GM21786 (cell line): ENCODE measurements around the gene GOLIM4.
A peak's percentile ranks its signal among the peaks of the same experiment; 100 is the strongest.
"Not testable (repeated sequence)": the region's sequence is repeated elsewhere in the genome, so short reads cannot be mapped to it uniquely, and the experiment has no call there.

Source experiments
- ATAC-seq: cut with Tn5 transposase; IDR thresholded peaks from one replicate; pipeline ENCODE4 v1.9.1; 2021; ENCODE audit not compliant: unreplicated experiment

The GOLIM4 gene, protein sequence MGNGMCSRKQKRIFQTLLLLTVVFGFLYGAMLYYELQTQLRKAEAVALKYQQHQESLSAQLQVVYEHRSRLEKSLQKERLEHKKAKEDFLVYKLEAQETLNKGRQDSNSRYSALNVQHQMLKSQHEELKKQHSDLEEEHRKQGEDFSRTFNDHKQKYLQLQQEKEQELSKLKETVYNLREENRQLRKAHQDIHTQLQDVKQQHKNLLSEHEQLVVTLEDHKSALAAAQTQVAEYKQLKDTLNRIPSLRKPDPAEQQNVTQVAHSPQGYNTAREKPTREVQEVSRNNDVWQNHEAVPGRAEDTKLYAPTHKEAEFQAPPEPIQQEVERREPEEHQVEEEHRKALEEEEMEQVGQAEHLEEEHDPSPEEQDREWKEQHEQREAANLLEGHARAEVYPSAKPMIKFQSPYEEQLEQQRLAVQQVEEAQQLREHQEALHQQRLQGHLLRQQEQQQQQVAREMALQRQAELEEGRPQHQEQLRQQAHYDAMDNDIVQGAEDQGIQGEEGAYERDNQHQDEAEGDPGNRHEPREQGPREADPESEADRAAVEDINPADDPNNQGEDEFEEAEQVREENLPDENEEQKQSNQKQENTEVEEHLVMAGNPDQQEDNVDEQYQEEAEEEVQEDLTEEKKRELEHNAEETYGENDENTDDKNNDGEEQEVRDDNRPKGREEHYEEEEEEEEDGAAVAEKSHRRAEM

DNA sequence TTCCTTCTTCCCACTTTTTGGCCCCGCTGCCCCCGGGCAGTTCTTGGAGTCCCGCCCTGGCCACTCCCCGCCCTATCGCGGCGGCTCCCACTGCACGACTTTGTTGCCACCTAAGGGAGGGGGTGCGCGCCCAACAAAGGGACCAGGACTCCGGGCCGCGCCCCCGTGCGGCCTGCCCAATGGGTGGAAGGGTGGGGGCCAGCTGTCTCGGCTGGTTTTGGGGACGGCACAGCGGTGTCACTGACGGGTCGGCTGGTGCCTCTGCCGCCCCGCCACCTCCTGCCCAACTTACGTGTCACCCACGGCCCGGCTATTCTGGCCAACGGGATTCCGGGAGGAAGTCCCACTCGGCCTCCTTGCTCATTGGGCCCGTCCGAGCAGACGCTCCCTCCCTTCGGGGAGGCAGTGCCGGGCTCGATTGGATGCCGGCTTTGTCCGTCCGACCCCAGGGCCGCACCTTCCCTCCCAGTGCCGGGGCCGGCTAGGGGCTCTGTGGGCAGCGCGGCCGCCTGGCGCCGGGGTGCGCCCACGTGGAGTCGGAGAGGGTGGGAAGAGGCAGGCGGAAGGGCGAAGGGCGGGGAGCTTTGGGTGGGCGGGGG, at the start of gene GOLIM4:
Gene GOLIM4, minus strand, starts transcription at position 314 of the 599 bp plus-strand sequence. CDS start 639 bp downstream, outside the sequence.
- ATAC-seq, result peak; percentile 79

DNA sequence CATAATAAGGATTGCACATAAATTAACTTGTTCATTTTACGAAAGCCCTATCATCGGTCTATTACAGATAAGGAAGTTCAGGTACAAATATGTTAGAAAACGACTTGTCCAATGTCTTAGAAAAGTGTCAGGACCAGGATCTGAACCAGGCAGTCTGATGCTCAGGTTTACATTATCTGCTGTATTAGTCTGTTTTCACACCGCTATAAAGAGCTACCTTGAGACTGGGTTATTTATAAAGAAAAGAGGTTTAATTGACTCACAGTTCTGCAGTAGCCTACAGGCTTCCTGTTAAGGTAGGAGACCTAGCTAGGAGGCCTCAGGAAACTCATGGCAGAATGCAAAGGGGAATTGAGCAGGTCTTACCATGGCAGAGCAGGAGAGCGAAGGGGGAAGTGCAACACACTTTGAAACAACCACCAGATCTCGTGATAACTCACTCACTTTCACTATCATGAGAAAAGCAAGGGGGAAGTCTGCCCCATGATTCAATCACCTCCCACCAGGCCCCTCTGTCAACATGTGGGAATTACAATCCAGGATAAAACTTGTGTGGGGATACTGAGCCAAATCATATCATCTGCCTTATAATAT, 45.8 kb upstream of the GOLIM4 start:
- ATAC-seq, result peak; percentile 70

DNA sequence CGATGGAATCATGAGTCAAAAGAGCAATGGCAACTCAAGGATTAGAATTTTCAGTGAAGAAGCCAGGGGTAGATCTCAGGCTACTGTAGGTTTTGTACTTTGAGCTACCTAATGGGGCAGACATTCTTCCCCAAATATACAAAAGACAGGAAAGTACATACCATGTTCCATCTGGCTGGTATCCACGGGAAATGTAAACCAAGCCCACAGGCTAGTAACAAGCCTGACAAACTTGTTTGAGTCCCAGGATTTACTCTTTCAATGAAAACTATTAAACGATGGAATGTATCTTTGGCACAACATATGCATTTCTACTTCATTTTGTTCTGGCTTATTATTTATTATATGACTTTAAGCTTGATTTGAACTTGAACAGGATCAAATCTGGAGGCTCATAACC, 44.2 kb upstream of the GOLIM4 start:
- ATAC-seq, result no peak

DNA sequence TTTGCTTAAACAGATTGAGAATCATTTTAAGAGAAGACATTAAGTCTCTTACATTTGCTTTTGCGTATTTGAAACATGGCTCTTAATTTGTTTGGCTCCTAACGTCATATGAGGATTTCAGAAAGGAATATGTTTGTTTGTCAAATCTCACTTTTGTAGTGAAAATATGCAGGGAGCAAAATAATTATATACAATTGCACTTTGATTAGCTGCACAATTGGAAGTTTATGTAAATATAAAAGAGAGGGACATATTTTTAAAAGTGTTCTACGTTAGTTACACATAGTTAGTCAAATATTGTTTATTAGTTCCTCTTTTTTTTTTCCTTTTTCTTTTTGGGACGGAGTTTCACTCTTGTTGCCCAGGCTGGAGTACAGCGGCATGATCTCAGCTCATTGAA, 42.7 kb upstream of the GOLIM4 start:
- ATAC-seq, result no peak

DNA sequence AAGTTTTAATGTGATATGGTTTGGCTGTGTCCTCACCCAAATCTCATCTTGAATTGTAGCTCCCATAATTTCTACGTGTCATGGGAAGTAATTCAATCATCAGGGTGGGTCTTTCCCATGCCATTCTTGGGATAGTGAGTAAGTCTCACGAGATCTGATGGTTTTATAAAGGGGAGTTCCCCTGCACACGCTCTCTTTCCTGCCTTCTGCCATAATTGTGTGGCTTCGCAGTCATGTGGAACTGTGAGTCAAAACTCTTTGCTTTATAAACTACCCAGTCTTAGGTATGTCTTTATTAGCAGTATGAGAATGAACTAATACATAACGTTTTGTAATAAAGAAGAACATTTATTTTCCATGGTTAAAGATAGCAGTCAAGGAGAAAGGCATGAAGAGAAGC, 39.2 kb upstream of the GOLIM4 start:
- ATAC-seq, result peak; percentile 77

DNA sequence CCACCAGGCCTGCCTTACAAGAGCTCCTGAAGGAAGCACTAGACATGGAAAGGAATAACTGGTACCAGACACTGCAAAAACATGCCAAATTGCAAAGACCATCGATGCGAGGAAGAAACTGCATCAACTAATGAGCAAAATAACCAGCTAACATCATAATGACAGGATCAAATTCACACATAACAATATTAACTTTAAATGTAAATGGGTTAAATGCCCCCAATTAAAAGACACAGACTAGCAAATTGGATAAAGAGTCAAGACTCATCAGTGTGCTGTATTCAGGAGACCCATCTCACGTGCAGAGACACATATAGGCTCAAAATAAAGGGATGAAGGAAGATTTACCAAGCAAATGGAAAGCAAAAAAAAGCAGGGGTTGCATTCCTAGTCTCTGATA, 34.5 kb upstream of the GOLIM4 start:
- not testable (repeated sequence) for ATAC-seq

DNA sequence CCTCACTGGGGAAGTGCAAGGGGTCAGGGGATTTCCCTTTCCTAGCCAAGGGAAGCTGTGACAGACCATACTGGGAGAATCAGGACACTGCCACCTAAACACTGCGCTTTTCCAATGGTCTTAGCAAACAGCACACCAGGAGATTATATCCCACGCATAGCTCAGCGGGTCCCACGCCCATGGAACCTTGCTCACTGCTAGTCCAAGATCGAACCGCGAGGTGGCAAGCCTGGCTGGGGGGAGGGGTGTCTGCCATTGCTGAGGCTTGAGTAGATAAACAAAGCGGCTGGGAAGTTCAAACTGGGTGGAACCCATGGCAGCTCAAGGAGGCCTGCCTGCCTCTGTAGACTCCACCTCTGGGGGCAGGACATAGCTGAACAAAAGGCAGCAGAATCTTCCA, 32.7 kb upstream of the GOLIM4 start:
- ATAC-seq, result not testable (repeated sequence)

DNA sequence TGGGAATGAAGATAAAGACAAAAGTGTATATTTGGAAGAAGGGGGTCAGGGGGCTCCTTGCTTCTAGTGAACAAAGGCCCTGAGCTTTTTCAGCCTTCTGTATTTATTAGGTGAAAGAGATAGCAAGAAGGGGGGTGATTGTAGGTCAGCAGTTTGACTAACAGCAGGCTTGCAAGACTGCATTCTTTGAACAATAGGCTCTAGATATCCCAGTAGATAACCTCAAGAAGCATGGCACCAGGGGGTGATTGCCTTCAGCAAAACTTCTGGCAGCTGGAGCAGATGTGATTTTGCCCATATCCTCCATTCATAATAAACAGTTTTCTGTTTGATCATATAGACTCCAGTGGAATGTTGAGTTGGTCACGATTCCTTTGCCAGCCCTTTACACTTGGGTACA, 31.7 kb upstream of the GOLIM4 start:
- no peak for ATAC-seq

DNA sequence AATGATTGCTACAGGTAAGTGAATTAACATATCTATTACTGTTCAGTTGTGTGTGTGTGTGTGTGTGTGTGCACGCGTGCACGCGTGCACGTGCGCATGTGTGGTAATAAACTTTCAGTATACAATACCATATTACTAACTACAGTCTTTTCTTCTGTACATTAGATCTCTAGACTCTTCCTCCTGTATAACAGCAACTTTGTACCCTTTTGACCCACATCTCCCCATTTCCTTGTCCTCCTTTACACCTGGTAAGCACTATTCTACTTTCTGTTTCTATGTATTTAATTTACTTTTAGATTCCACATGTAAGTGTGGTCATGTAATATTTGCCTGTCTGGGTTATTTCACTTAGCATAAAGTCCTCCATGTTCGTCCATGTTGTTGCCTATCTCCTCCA, 29.1 kb upstream of the GOLIM4 start:
- no peak for ATAC-seq

DNA sequence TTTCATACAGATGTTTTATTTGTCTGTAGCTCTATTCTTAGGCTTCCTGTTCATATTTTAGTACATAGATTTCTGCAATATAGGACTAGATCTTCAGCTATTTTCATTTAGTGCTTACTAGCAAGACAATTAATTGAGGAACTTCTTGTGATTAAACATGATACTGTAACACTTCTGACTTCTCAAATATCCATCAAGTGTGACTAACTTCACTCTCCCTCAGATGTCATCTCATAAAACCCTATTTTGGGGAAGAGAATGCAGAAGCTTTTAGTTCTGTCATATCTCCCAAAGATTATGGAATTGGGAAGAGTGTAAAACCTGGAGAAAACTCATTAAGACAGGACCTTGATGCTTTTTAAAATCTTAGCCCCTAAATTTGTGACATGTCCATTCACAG, 28.6 kb upstream of the GOLIM4 start:
- ATAC-seq, result no peak

DNA sequence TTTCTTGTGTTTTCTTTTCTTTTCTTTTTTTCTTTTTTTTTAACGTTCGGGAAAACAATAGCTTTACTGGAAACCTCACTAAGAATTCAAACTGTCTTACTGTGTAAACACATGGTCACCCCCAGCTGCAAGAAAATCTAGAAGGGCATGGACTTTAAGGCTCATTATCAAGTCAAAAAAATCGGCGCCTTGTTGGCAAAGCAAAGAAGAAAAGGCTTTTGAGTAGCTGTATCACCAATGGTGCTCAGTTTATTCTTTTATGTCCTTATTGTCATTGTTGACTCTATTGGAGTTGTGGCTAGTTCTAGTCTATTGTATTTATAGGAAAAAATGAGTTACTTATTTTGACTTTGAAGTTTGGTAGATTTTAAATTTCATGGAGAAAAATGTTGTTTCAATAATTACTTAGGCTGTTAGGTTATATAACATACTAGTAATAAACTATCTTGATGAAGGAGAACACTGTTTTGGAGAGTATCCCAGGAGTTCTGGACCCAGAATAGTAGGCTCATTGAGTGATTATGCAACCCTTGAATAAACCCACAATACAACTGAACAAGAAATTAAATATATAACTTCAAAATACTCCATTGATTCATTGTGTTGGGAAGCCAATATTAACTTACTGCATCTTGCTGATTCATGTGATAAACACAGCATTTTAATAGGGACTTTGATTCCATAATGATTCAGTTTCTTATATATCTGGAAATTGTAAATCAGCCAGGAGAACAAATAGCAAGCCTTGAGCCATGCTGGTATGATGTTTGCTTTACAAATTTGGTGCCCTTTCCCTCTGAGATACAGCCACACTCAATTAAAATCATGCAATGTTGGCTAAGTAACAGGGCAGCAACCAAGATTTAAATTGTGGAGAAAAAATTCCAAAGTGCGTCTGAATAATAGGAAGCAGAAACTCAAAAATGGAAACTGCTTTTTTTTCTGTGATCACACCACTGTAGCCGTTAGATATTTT, 27.8 kb upstream of the GOLIM4 start:
- ATAC-seq, result no peak

DNA sequence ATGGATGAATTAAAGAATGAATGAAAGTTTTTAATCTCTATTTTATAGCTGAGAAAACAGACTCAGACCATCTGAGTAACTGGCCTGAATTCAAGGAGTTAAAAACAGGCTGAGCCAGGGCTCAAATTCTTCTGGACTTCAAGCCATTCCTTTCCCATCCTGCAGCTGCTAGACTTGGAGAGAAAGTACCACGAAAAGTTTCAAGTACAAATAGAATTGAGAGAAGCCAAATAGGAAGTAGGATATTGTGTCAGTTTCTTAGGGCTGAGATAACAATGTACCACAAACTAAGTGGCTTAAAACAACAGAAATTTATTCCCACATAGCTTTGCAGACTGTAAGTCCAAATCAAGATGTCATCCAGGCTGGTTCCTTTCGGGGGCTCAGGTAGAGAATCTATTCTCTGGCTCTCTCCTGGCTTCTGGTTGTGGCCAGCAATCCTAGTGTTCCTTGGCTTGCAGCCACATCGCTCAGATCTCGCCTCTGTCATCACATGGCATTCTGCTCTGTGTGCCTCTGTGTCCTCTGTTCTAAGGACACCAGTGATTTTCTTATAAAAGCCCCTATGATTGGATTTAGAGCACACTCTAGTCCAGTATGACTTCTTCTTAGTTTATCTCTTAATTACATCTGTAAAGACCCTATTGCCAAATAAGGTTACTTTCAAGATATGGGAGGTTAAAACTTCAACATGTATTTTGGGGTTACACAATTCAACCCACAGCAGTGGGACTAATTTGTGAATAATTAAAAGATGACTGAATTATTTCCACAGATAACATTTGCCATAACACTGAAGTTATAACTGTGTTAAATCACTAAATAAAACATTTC, 25.7 kb upstream of the GOLIM4 start:
- ATAC-seq, result no peak

DNA sequence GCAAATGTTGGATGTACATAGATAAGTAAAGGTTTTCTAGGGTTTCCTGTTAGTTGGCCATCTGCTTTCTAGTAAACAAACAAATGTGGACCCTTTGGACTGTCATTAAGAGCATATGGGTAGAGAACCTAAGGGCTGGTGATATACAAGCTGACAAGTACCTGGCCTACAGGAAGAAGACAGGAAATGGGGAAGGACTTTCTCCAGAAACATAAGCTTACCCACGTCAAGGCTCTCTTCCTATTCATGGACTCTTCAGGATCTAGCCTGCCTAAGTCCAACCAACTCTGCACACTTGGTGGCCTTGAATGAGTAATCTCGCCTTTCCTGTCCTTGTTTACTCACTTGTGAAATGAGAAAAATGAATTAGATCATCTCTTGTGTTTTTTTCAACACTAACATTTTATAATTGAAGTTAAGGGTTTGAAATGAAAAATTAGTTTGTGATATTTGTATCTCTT, 22.2 kb upstream of the GOLIM4 start:
- ATAC-seq, result no peak

DNA sequence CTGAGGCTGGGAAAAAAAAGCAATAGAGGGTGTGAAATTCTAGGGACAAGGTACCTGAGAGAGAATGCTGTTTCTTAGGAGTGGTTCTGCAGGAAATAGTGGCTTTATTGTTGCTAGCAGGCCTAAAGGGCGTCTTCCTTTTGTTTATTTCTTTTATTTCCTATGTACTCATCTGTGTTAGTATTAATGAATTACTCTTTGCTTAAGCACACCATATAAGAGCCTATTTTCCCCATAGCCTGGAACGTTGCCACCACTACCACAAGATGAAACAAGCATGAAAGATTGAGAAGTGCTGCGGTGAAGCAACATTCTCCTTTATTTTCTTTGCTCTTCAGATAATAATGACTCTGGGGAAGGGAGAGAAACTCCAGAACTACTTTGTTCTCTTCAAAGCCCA, 21.3 kb upstream of the GOLIM4 start:
- no peak for ATAC-seq

DNA sequence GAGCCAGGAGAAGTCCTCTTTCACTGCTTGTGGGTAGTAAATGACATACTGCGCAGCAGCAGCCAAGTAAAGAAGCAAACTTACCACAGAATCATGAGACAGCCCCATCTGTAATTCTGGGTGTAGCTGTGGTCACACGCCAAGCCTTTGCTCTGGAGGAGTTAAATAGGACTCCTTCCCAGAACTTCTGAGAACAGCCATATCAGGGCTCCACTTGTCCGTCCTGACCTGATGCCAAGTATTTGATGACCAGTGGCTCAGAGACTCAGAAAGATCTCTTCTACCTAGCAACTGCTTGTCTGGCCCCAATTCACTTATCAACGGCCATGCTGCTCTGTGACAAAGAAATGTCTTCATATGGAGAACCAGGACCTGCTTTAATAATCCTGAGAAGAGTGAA, 20.6 kb upstream of the GOLIM4 start:
- ATAC-seq, result no peak

DNA sequence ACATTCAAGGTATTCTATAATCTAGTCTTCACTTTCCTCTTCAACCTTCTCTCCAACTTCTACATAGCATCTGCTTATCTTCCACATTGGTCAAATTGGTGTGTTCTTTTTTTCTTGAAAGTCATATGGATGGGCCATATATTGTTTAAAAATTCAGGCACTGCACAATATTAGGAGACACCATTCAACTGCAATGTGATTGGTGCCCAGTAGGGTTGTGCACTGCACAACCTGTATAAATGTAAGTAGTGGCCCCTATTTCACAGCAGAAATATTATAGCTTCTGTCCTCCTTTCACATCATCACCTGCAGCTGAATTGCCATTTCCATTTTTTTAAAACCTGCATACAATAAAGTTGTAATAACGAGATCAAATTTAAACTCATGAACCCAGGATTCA, 18.1 kb upstream of the GOLIM4 start:
- ATAC-seq, result no peak

DNA sequence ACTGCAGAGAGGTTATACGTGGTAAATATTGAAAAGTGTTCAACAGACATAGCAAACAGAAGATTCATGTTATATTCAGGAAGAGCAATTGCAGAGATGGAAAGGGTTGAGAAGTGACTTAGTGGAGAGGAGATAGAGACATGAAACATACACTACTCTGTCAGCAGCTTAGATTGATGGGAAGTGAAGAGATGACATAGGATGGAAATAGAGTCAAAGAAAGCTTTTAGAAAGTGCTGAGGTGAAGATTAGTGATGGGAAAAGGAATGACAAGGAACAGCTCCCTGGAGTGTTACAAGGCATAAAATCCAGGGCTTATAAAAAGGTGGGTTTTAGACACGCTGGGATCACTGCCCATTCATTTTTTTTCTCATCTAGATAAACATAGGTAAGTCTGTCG, 17.2 kb upstream of the GOLIM4 start:
- no peak for ATAC-seq

DNA sequence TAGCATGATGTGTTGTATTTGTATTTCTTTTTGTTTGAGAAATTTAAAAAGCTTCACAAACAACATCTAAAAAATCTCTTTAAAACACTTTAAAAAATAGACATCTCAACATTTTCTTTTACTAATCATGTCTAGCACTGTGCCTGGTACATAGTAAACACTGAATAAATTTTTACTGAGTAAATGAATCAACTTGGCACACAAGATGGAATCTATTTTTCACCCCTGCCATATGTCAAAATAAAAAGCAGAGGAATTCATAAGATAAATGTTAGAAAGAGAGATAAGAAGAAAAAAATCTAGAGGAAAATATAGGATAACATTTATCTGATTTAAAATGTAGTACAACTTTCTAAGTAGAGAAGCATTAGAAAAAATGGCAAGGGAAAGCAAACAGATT, 8.6 kb upstream of the GOLIM4 start:
- no peak for ATAC-seq

DNA sequence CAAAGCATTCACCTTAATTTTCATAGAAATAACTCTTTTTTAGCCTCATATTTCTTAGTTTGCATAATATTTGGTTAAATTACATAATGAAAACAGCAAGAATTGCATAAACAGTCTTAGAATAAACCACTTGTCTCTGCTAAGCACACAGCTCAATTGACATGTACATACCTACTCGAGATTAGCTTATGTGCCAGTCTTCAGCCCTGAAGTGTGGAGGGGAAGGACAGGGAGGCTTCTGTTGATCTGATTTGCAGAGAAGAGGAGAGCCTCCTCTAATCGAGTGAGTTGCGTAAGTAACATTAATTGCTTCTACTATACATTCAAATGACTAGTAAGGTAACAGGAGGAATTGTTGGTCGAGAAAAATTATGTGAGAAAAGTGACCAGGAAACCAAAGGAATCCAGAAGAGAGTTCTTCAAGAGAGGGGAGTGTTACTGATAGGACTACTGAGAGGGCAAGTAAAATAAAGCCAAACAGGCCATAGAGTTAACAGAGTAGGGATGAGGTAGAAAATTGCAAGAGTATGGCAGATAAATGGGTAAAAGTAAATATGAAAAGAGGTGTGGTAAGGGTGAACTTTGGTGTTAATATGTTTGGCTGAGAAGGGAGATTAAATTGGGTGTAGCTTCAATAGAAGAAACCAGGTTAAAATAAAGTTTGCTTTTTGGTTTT, 7.1 kb upstream of the GOLIM4 start:
- ATAC-seq, result no peak
